ENCODE results near the gene LSS. TPM values are rescaled to one million over a fixed set of nuclear protein-coding genes. Genes with fewer than 3 reads are reported as not detected.

LSS gene
- total RNA-seq, 1 experiment from 2014 or later, result 121 TPM

- ChIA-PET CTCF (interaction anchor here (1.0 kb wide), 1 partner anchor 107 kb away, joined by 4 read pairs; no protein-coding TSS in a partner anchor), POLR2A (no interaction called here)
- H3K4me3 Mint-ChIP-seq (ENCODE audit: unreplicated experiment), result no peak overlapping the region
- BruUV-seq (replicated peaks), result no TSS peak
- Histone ChIP-seq H3K27me3 (replicated peaks; ENCODE audit: control insufficient read depth, insufficient read depth, low read length) (no peaks in the 10 kb centered on the region), H3K9me3 (no peaks in the 10 kb centered on the region), H3K4me3 (ENCODE audit: low read depth, low read length) (no peak overlapping the region), H3K4me1 (no peaks in the 10 kb centered on the region), H3K36me3 (ENCODE audit: control insufficient read depth, insufficient read depth, low read length) (peaks cover 4% of the 10 kb centered on the region)
- H3K4me1 Mint-ChIP-seq (ENCODE audit: low read depth, unreplicated experiment), result no peaks in the 10 kb centered on the region
- intact Hi-C loops (cut with micrococcal nuclease; ENCODE audit: unreplicated experiment), result no loop called here
- no peaks in the 10 kb centered on the region for H3K27me3 Mint-ChIP-seq (ENCODE audit: insufficient read depth, unreplicated experiment)
- TF ChIP-seq, protein P1, sequence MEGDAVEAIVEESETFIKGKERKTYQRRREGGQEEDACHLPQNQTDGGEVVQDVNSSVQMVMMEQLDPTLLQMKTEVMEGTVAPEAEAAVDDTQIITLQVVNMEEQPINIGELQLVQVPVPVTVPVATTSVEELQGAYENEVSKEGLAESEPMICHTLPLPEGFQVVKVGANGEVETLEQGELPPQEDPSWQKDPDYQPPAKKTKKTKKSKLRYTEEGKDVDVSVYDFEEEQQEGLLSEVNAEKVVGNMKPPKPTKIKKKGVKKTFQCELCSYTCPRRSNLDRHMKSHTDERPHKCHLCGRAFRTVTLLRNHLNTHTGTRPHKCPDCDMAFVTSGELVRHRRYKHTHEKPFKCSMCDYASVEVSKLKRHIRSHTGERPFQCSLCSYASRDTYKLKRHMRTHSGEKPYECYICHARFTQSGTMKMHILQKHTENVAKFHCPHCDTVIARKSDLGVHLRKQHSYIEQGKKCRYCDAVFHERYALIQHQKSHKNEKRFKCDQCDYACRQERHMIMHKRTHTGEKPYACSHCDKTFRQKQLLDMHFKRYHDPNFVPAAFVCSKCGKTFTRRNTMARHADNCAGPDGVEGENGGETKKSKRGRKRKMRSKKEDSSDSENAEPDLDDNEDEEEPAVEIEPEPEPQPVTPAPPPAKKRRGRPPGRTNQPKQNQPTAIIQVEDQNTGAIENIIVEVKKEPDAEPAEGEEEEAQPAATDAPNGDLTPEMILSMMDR (IDR thresholded peaks at IDR 0.05; ENCODE audit: insufficient read depth in 1 of 2, low read depth in 1 of 2, low read length in 1 of 2, severe bottlenecking in 1 of 2, unreplicated experiment in 1 of 2), result no peak
- peaks cover 93% of the 10 kb centered on the region for H3K36me3 Mint-ChIP-seq (ENCODE audit: insufficient read depth, unreplicated experiment)
- DNase-seq, result no peak
- no peaks in the 10 kb centered on the region for H3K9me3 Mint-ChIP-seq (ENCODE audit: unreplicated experiment)
- no peak overlapping the region for H3K27ac Mint-ChIP-seq (ENCODE audit: unreplicated experiment)
Observed at GRCh38 chr21:46250146-46250725, 21.7 kb upstream of the LSS start.

- CTCF ChIA-PET, result no interaction called here
- Histone ChIP-seq H3K36me3 (ENCODE audit: control insufficient read depth, insufficient read depth, low read length) (peaks cover 4% of the 10 kb centered on the region), H3K4me1 (no peaks in the 10 kb centered on the region), H3K9me3 (no peaks in the 10 kb centered on the region), H3K4me3 (ENCODE audit: low read depth, low read length) (no peak overlapping the region), H3K27me3 (replicated peaks; ENCODE audit: control insufficient read depth, insufficient read depth, low read length) (no peaks in the 10 kb centered on the region)
- POLR2A ChIA-PET, result no interaction called here
- TSS peak; percentile 21 for BruUV-seq (replicated peaks)
- H3K36me3 Mint-ChIP-seq (ENCODE audit: insufficient read depth, unreplicated experiment), result peaks cover 88% of the 10 kb centered on the region
- H3K27ac Mint-ChIP-seq (ENCODE audit: unreplicated experiment), result no peak overlapping the region
- TF ChIP-seq, protein P1 (IDR thresholded peaks at IDR 0.05; ENCODE audit: insufficient read depth in 1 of 2, low read depth in 1 of 2, low read length in 1 of 2, severe bottlenecking in 1 of 2, unreplicated experiment in 1 of 2), result no peak
- no peaks in the 10 kb centered on the region for H3K9me3 Mint-ChIP-seq (ENCODE audit: unreplicated experiment)
- intact Hi-C loops (cut with micrococcal nuclease; ENCODE audit: unreplicated experiment), result no loop called here
- H3K4me1 Mint-ChIP-seq (ENCODE audit: low read depth, unreplicated experiment), result no peaks in the 10 kb centered on the region
- no peaks in the 10 kb centered on the region for H3K27me3 Mint-ChIP-seq (ENCODE audit: insufficient read depth, unreplicated experiment)
- DNase-seq, result no peak
- no peak overlapping the region for H3K4me3 Mint-ChIP-seq (ENCODE audit: unreplicated experiment)
Observed at GRCh38 chr21:46248827-46249226, 20.3 kb upstream of the LSS start.

GRCh38 chr21:46248422-46248782 is 19.8 kb upstream of the LSS start:
- Histone ChIP-seq H3K4me1 (no peaks in the 10 kb centered on the region), H3K4me3 (ENCODE audit: low read depth, low read length) (no peak overlapping the region), H3K27me3 (replicated peaks; ENCODE audit: control insufficient read depth, insufficient read depth, low read length) (no peaks in the 10 kb centered on the region), H3K36me3 (ENCODE audit: control insufficient read depth, insufficient read depth, low read length) (peaks cover 4% of the 10 kb centered on the region), H3K9me3 (no peaks in the 10 kb centered on the region)
- Mint-ChIP-seq H3K4me3 (ENCODE audit: unreplicated experiment) (no peak overlapping the region), H3K9me3 (ENCODE audit: unreplicated experiment) (no peaks in the 10 kb centered on the region), H3K36me3 (ENCODE audit: insufficient read depth, unreplicated experiment) (peaks cover 88% of the 10 kb centered on the region), H3K27me3 (ENCODE audit: insufficient read depth, unreplicated experiment) (no peaks in the 10 kb centered on the region), H3K27ac (ENCODE audit: unreplicated experiment) (no peak overlapping the region), H3K4me1 (ENCODE audit: low read depth, unreplicated experiment) (no peaks in the 10 kb centered on the region)
- no peak for DNase-seq
- TF ChIP-seq, protein P1 (IDR thresholded peaks at IDR 0.05; ENCODE audit: insufficient read depth in 1 of 2, low read depth in 1 of 2, low read length in 1 of 2, severe bottlenecking in 1 of 2, unreplicated experiment in 1 of 2), result no peak
- ChIA-PET CTCF (no interaction called here), POLR2A (no interaction called here)
- intact Hi-C loops (cut with micrococcal nuclease; ENCODE audit: unreplicated experiment), result no loop called here
- no TSS peak for BruUV-seq (replicated peaks)
